Smooth muscle cell (in vitro differentiated cells): ENCODE results near the gene ADRA1B. TPM values are rescaled to one million over a fixed set of nuclear protein-coding genes. Genes with fewer than 3 reads are reported as not detected.

ENCODE experiments used
- DNase-seq: peaks from one replicate; lab custom pipeline; 2025; ENCODE audit not compliant: unreplicated experiment; lab: John Stamatoyannopoulos, UW
- H2AFZ ChIP-seq: fragments of 200-600 bp; sonication (generic); 2 replicates; pipeline ENCODE4 v1.6.0; 2016; ENCODE audit warnings: antibody characterized with exemption, low read depth, mild to moderate bottlenecking
- H3F3A ChIP-seq: fragments of 200-600 bp; sonication (generic); 2 replicates; pipeline ENCODE4 v1.6.0; 2017; ENCODE audit warnings: antibody characterized with exemption, low read depth
- H3K27ac ChIP-seq: fragments of 200-600 bp; sonication (generic); 2 replicates; pipeline ENCODE4 v1.5.1; 2016; ENCODE audit warnings: low read depth, mild to moderate bottlenecking
- H3K27me3 ChIP-seq: fragments of 200-600 bp; sonication (generic); 2 replicates; pipeline ENCODE4 v1.6.1; 2016; ENCODE audit warnings: low read depth, mild to moderate bottlenecking
- H3K36me3 ChIP-seq: fragments of 200-600 bp; sonication (generic); 2 replicates; pipeline ENCODE4 v1.5.1; 2016; ENCODE audit warnings: low read depth
- H3K4me1 ChIP-seq: fragments of 200-600 bp; sonication (generic); 2 replicates; pipeline ENCODE4 v1.5.1; 2016; ENCODE audit warnings: low read depth
- H3K4me2 ChIP-seq: fragments of 200-600 bp; sonication (generic); 2 replicates; pipeline ENCODE4 v1.6.0; 2016; ENCODE audit warnings: mild to moderate bottlenecking
- H3K4me3 ChIP-seq: fragments of 200-600 bp; sonication (generic); 2 replicates; pipeline ENCODE4 v1.5.1; 2016; ENCODE audit warnings: mild to moderate bottlenecking
- H3K79me2 ChIP-seq: fragments of 200-600 bp; sonication (generic); 2 replicates; pipeline ENCODE4 v1.6.0; 2016; ENCODE audit warnings: low read depth, mild to moderate bottlenecking
- H3K9ac ChIP-seq: fragments of 200-600 bp; sonication (generic); 2 replicates; pipeline ENCODE4 v1.6.0; 2016; ENCODE audit warnings: low read depth
- H3K9me3 ChIP-seq: fragments of 200-600 bp; sonication (generic); replicated peaks from 2 replicates; pipeline ENCODE4 v1.5.1; 2016; ENCODE audit warnings: low read depth
- H4K20me1 ChIP-seq: fragments of 200-600 bp; sonication (generic); 2 replicates; pipeline ENCODE4 v1.6.0; 2016; ENCODE audit warnings: low read depth
- CTCF ChIP-seq: fragments of 200-600 bp; sonication (generic); IDR thresholded peaks from 2 replicates; pipeline ENCODE4 v1.5.1; 2017; ENCODE audit warnings: borderline replicate concordance, mild to moderate bottlenecking, antibody characterized with exemption; ENCODE audit not compliant: insufficient read depth, poor library complexity, severe bottlenecking
- WGBS: methylation state at CpG from one replicate; pipeline ENCODE4 v1.1.7; 2016; ENCODE audit warnings: low lambda C conversion rate; 5-methylcytosine and 5-hydroxymethylcytosine counted together
- polyA plus RNA-seq: library from polyadenylated mRNA; unstranded; fragments of >200 nt; fragmentation: Nextera tagmentation; extraction: Ambion mirVana; gene quantifications from 2 replicates; pipeline ENCODE4 v1.2.1, GENCODE V29; 2016
- total RNA-seq: library from RNA; depleted of rRNA; stranded (reverse); fragments of >200 nt; gene quantifications from 2 replicates; pipeline ENCODE4 v1.2.3, GENCODE V29; 2014

The ADRA1B gene
- total and polyA plus RNA-seq, 2 experiments from 2014 or later, result 0.34 to 0.36 TPM

DNA sequence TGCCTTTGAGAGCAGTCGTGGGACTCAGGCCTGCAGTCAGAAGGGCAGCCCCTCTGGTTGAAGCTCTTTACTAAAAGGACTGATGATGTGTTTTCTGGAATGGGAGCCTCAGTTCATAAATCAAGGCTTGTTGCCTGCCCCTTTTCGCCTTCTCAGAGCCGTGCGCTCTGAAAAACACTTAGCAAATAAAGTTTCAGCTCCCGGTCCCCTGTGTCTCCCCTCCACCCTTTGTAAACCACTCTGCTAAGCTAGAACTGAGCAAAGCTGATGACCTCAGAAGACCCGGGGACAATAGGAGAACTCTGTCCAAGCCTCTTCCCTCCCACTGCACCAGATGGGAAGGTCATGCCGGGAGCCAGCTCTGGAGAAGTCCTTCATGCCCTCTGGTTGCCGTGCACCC lies 39.3 kb upstream of the ADRA1B start:
- H3K9me3 ChIP-seq, result no peaks in the 10 kb centered on the region
- H3K4me3 ChIP-seq, result no peak overlapping the region
- no peak overlapping the region for H2AFZ ChIP-seq
- H3K27me3 ChIP-seq, result peaks cover 25% of the 10 kb centered on the region
- no peak overlapping the region for H3K4me2 ChIP-seq
- no peaks in the 10 kb centered on the region for H3K79me2 ChIP-seq
- no peak overlapping the region for H3K27ac ChIP-seq
- TF ChIP-seq CTCF, result no peak
- DNase-seq, result no peak
- no peaks in the 10 kb centered on the region for H3F3A ChIP-seq
- H3K36me3 ChIP-seq, result no peaks in the 10 kb centered on the region
- no peaks in the 10 kb centered on the region for H4K20me1 ChIP-seq
- 94% methylated on average over 8 of the region's 8 CpGs for WGBS
- H3K4me1 ChIP-seq, result peaks cover 9% of the 10 kb centered on the region
- H3K9ac ChIP-seq, result no peak overlapping the region

- no peaks in the 10 kb centered on the region for H4K20me1 ChIP-seq
- H3K79me2 ChIP-seq, result no peaks in the 10 kb centered on the region
- no peak for TF ChIP-seq CTCF
- peaks cover 35% of the 10 kb centered on the region for H3K27me3 ChIP-seq
- H3K4me3 ChIP-seq, result no peak overlapping the region
- no peak for DNase-seq
- H3K4me2 ChIP-seq, result no peak overlapping the region
- no peak overlapping the region for H3K27ac ChIP-seq
- no peak overlapping the region for H2AFZ ChIP-seq
- no peaks in the 10 kb centered on the region for H3K36me3 ChIP-seq
- no peaks in the 10 kb centered on the region for H3F3A ChIP-seq
- H3K4me1 ChIP-seq, result peaks cover 9% of the 10 kb centered on the region
- H3K9ac ChIP-seq, result no peak overlapping the region
- 88% methylated on average over 7 of the region's 7 CpGs for WGBS
- no peaks in the 10 kb centered on the region for H3K9me3 ChIP-seq
Measured at GRCh38 chr5:159877894-159878448, 38.3 kb upstream of the ADRA1B start.

- 1% methylated on average over 11 of the region's 11 CpGs for WGBS
- Histone ChIP-seq H3K36me3 (no peaks in the 10 kb centered on the region), H2AFZ (no peak overlapping the region), H3K9me3 (no peaks in the 10 kb centered on the region), H3K9ac (no peak overlapping the region), H3K4me1 (peaks cover 9% of the 10 kb centered on the region), H3K4me3 (no peak overlapping the region), H3K79me2 (no peaks in the 10 kb centered on the region), H3K27me3 (peaks cover 35% of the 10 kb centered on the region), H3F3A (no peaks in the 10 kb centered on the region), H3K4me2 (peak overlapping the region; percentile 62), H3K27ac (no peak overlapping the region), H4K20me1 (no peaks in the 10 kb centered on the region)
- DNase-seq, result peak; percentile 27
- no peak for TF ChIP-seq CTCF
Measured at GRCh38 chr5:159878988-159879471, 37.3 kb upstream of the ADRA1B start.

DNA sequence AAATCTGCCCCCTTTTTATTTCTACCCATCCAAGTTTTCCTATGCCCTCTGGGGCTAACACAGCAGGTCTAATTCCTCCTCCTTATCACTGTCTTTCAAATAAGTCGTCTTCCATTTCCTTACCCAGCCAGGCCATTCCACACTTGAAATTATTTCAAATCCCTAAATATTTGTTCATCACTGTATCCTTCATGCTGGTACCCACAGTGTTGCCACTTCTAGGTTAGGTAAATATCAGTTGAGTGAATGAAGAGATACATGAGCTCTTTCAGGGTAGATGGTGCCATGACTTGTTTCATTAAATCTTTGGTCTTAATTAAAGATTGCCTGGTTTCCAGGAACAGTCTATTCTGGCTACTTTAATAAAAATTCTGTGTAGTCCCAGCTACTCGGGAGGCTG lies 35.6 kb upstream of the ADRA1B start:
- Histone ChIP-seq H3K4me3 (no peak overlapping the region), H3K36me3 (no peaks in the 10 kb centered on the region), H3F3A (no peaks in the 10 kb centered on the region), H3K27me3 (peaks cover 29% of the 10 kb centered on the region), H3K79me2 (no peaks in the 10 kb centered on the region), H3K27ac (no peak overlapping the region), H3K9ac (no peak overlapping the region), H4K20me1 (no peaks in the 10 kb centered on the region), H2AFZ (no peak overlapping the region), H3K9me3 (no peaks in the 10 kb centered on the region), H3K4me2 (no peak overlapping the region), H3K4me1 (peaks cover 9% of the 10 kb centered on the region)
- no peak for DNase-seq
- TF ChIP-seq CTCF, result no peak
- WGBS, result 95% methylated on average over 2 of the region's 2 CpGs
